Loucy (cell line): ENCODE results near the gene RAB8B.

Source experiments
- H2AFZ ChIP-seq: fragments of 200-600 bp; sonication (generic); 2 replicates; pipeline ENCODE4 v1.6.0; 2016; ENCODE audit warnings: antibody characterized with exemption, mild to moderate bottlenecking, low read length, moderate library complexity
- H3F3A ChIP-seq: fragments of 200-600 bp; 2 replicates; pipeline ENCODE4 v1.6.0; 2016; ENCODE audit warnings: antibody characterized with exemption, low read depth, mild to moderate bottlenecking
- H3K27me3 ChIP-seq: fragments of 200-600 bp; sonication (generic); 2 replicates; pipeline ENCODE4 v1.6.1; 2014; ENCODE audit warnings: low read length, mild to moderate bottlenecking; ENCODE audit not compliant: insufficient read depth, poor library complexity, severe bottlenecking
- H3K36me3 ChIP-seq: fragments of 200-600 bp; sonication (generic); 2 replicates; pipeline ENCODE4 v1.6.1; 2016; ENCODE audit warnings: low read length; ENCODE audit not compliant: insufficient read depth
- H3K4me1 ChIP-seq: fragments of 200-600 bp; sonication (generic); 2 replicates; pipeline ENCODE4 v1.5.1; 2014; ENCODE audit warnings: low read length, mild to moderate bottlenecking; ENCODE audit not compliant: insufficient read depth, poor library complexity, severe bottlenecking
- H3K4me2 ChIP-seq: fragments of 200-600 bp; sonication (generic); 2 replicates; pipeline ENCODE4 v1.6.0; 2014; ENCODE audit warnings: antibody characterized with exemption, low read length, low read depth, mild to moderate bottlenecking; ENCODE audit not compliant: poor library complexity, severe bottlenecking
- H3K4me3 ChIP-seq: fragments of 200-600 bp; sonication (generic); 2 replicates; pipeline ENCODE4 v1.5.1; 2014; ENCODE audit warnings: low read length, mild to moderate bottlenecking, mixed read lengths; ENCODE audit not compliant: poor library complexity, severe bottlenecking
- H3K79me2 ChIP-seq: fragments of 200-600 bp; sonication (generic); 2 replicates; pipeline ENCODE4 v1.6.1; 2014; ENCODE audit warnings: low read length; ENCODE audit not compliant: insufficient read depth
- H3K9ac ChIP-seq: fragments of 200-600 bp; sonication (generic); 2 replicates; pipeline ENCODE4 v1.6.0; 2014; ENCODE audit warnings: mild to moderate bottlenecking, low read depth, low read length, moderate library complexity; ENCODE audit not compliant: poor library complexity, severe bottlenecking
- H3K9me2 ChIP-seq: fragments of 200-600 bp; sonication (generic); replicated peaks from 2 replicates; pipeline ENCODE4 v1.6.1; 2016; ENCODE audit warnings: low read depth, low read length, mixed read lengths
- H3K9me3 ChIP-seq: fragments of 200-600 bp; sonication (generic); 2 replicates; pipeline ENCODE4 v1.6.1; 2014; ENCODE audit warnings: mild to moderate bottlenecking, antibody characterized with exemption, low read length, low read depth; ENCODE audit not compliant: insufficient read depth
- H4K20me1 ChIP-seq: fragments of 200-600 bp; sonication (generic); 2 replicates; pipeline ENCODE4 v1.6.0; 2014; ENCODE audit warnings: antibody characterized with exemption, low read length, mild to moderate bottlenecking; ENCODE audit not compliant: insufficient read depth, poor library complexity, severe bottlenecking
- CTCF ChIP-seq: fragments of 200-600 bp; sonication (generic); conservative IDR thresholded peaks from 2 replicates; pipeline ENCODE4 v1.5.1; 2014; ENCODE audit warnings: mild to moderate bottlenecking, antibody characterized with exemption, low read length
- EZH2phosphoT487 ChIP-seq: fragments of 200-600 bp; IDR thresholded peaks from 2 replicates; pipeline ENCODE4 v1.6.1; 2018; ENCODE audit warnings: antibody characterized with exemption, mild to moderate bottlenecking, moderate library complexity, borderline replicate concordance

RAB8B gene

GRCh38 chr15:63189941-63190768 is 749 bp downstream of the RAB8B start:
- H3K4me1 ChIP-seq = peaks cover 47% of the 10 kb centered on the region
- no peaks in the 10 kb centered on the region for H3K27me3 ChIP-seq
- TF ChIP-seq EZH2phosphoT487 (no peak), CTCF (no peak)
- peaks cover 20% of the 10 kb centered on the region for H4K20me1 ChIP-seq
- H3K9me3 ChIP-seq = no peaks in the 10 kb centered on the region
- peak overlapping the region; percentile 70; the same call in 1 of the 2 replicates for H2AFZ ChIP-seq
- H3F3A ChIP-seq = peaks cover 9% of the 10 kb centered on the region
- peak overlapping the region; percentile 88 for H3K4me3 ChIP-seq
- peak overlapping the region; percentile 97 for H3K9ac ChIP-seq
- H3K36me3 ChIP-seq = no peaks in the 10 kb centered on the region
- H3K79me2 ChIP-seq = peaks cover 52% of the 10 kb centered on the region
- peak overlapping the region; percentile 74 for H3K4me2 ChIP-seq
- H3K9me2 ChIP-seq = no peaks in the 10 kb centered on the region

- H3K79me2 ChIP-seq = peaks cover 60% of the 10 kb centered on the region
- peak overlapping the region; percentile 97 for H3K9ac ChIP-seq
Observed at GRCh38 chr15:63190769-63191649, 1.6 kb downstream of the RAB8B start.

More at GRCh38 chr15:63190769-63191649, 1.6 kb downstream of the RAB8B start:
- Histone ChIP-seq H3K9me2 (no peaks in the 10 kb centered on the region), H3K9me3 (no peaks in the 10 kb centered on the region), H3K4me1 (peaks cover 55% of the 10 kb centered on the region), H3K4me2 (peak overlapping the region; percentile 74), H2AFZ (no peak overlapping the region), H4K20me1 (peaks cover 26% of the 10 kb centered on the region), H3K36me3 (no peaks in the 10 kb centered on the region), H3K27me3 (no peaks in the 10 kb centered on the region), H3F3A (peaks cover 9% of the 10 kb centered on the region), H3K4me3 (peak overlapping the region; percentile 88)
- no peak for TF ChIP-seq EZH2phosphoT487
- no peak for TF ChIP-seq CTCF
